SKM-1 treated with dmso at 0.1 percent for 144 hours (cell line): ENCODE data around the gene NDUFB4.
"Not testable (repeated sequence)": the region's sequence is repeated elsewhere in the genome, so short reads cannot be mapped to it uniquely, and the experiment has no call there.

Experiments
- DNase-seq: peaks from one replicate; lab custom pipeline; 2025; ENCODE audit not compliant: unreplicated experiment; lab: John Stamatoyannopoulos, UW

NDUFB4 gene

GRCh38 chr3:120636795-120637401, 40.8 kb downstream of the NDUFB4 start:
- no peak for DNase-seq

GRCh38 chr3:120637851-120638559, 41.9 kb downstream of the NDUFB4 start:
- DNase-seq = no peak

- DNase-seq = not testable (repeated sequence)
Measured at GRCh38 chr3:120638820-120639219, 42.7 kb downstream of the NDUFB4 start.

GRCh38 chr3:120640231-120640630, 44.1 kb downstream of the NDUFB4 start:
- no peak for DNase-seq

GRCh38 chr3:120641696-120642246, 45.6 kb downstream of the NDUFB4 start:
- DNase-seq = no peak

GRCh38 chr3:120642368-120642948, 46.3 kb downstream of the NDUFB4 start:
- peak; percentile 16 for DNase-seq

- no peak for DNase-seq
Measured at GRCh38 chr3:120645083-120645845, 49.1 kb downstream of the NDUFB4 start.

GRCh38 chr3:120646771-120647432, 50.8 kb downstream of the NDUFB4 start:
- no peak for DNase-seq

- DNase-seq = no peak
Measured at GRCh38 chr3:120648290-120648689, 52.2 kb downstream of the NDUFB4 start.

- no peak for DNase-seq
Measured at GRCh38 chr3:120649830-120650233, 53.7 kb downstream of the NDUFB4 start.

- no peak for DNase-seq
Measured at GRCh38 chr3:120650311-120650710, 54.2 kb downstream of the NDUFB4 start.
